SIG-M5 treated with dmso at 0.1 percent for 504 hours (cell line): Measurements from ENCODE around the gene PHACTR1.

Experiments used
- DNase-seq: peaks from one replicate; lab custom pipeline; 2025; ENCODE audit not compliant: unreplicated experiment; lab: John Stamatoyannopoulos, UW

PHACTR1 gene

GRCh38 chr6:12980741-12981140, 264.2 kb downstream of the PHACTR1 start:
- DNase-seq = no peak

- DNase-seq = no peak
These were observed 268.2 kb downstream of the PHACTR1 start for GRCh38 chr6:12984776-12985175.

GRCh38 chr6:12987783-12988182, 271.2 kb downstream of the PHACTR1 start:
- no peak for DNase-seq

- DNase-seq = no peak
These were observed 273.6 kb downstream of the PHACTR1 start for GRCh38 chr6:12990162-12990561.

GRCh38 chr6:12991435-12991834, 274.9 kb downstream of the PHACTR1 start:
- no peak for DNase-seq

- no peak for DNase-seq
These were observed 276.2 kb downstream of the PHACTR1 start for GRCh38 chr6:12992770-12993169.

GRCh38 chr6:12993283-12993898, 276.8 kb downstream of the PHACTR1 start:
- no peak for DNase-seq

GRCh38 chr6:12995419-12995818, 278.9 kb downstream of the PHACTR1 start:
- no peak for DNase-seq

- DNase-seq = no peak
These were observed 284.0 kb downstream of the PHACTR1 start for GRCh38 chr6:13000537-13000936.

- DNase-seq = no peak
These were observed 285.4 kb downstream of the PHACTR1 start for GRCh38 chr6:13001927-13002326.

- DNase-seq = no peak
These were observed 288.0 kb downstream of the PHACTR1 start for GRCh38 chr6:13004601-13005000.

GRCh38 chr6:13005994-13006393, 289.4 kb downstream of the PHACTR1 start:
- DNase-seq = no peak

- no peak for DNase-seq
These were observed 290.2 kb downstream of the PHACTR1 start for GRCh38 chr6:13006578-13007300.

GRCh38 chr6:13007744-13008143, 291.2 kb downstream of the PHACTR1 start:
- DNase-seq = no peak

- DNase-seq = no peak
These were observed 292.5 kb downstream of the PHACTR1 start for GRCh38 chr6:13009031-13009430.

GRCh38 chr6:13009461-13009860, 292.9 kb downstream of the PHACTR1 start:
- DNase-seq = no peak

- no peak for DNase-seq
These were observed 295.1 kb downstream of the PHACTR1 start for GRCh38 chr6:13011612-13012146.

- DNase-seq = peak; percentile 50
These were observed 295.7 kb downstream of the PHACTR1 start for GRCh38 chr6:13012296-13012695.

GRCh38 chr6:13012977-13013680, 296.6 kb downstream of the PHACTR1 start:
- no peak for DNase-seq

GRCh38 chr6:13013681-13014503, 297.3 kb downstream of the PHACTR1 start:
- no peak for DNase-seq
